PC-9 (cell line): Measurements from ENCODE around the gene RGS11. TPM values are rescaled to one million over a fixed set of nuclear protein-coding genes. Genes with fewer than 3 reads are reported as not detected.

Experiments used
- BruUV-seq: library from RNA; stranded (reverse); fragments of 400-500 nt; replicated peaks from 2 replicates; lab custom pipeline; 2021; lab: Mats Ljungman, UMichigan
- CTCF ChIA-PET: fragments of 300-600 bp; sonication (Branson Sonifier 250); formaldehyde crosslinking; loops from one replicate; lab custom pipeline; 2022; ENCODE audit warnings: antibody characterized with exemption; lab: Charles Lee
- POLR2A ChIA-PET: fragments of 300-600 bp; sonication (Branson Sonifier 250); formaldehyde crosslinking; loops from one replicate; lab custom pipeline; 2022; ENCODE audit warnings: antibody characterized with exemption; ENCODE audit not compliant: unreplicated experiment; lab: Charles Lee
- DNase-seq, 2 experiments: peaks; one replicate each; pipeline versions ENCODE4 v3.0.0 to v3.0.0-alpha.2; 2015 to 2022; ENCODE audit warnings: mixed read lengths in 1 of 2
- H2AFZ ChIP-seq: fragments of 200-600 bp; sonication (generic); 2 replicates; pipeline ENCODE4 v1.8.1; 2017; ENCODE audit warnings: antibody characterized with exemption
- H3F3A ChIP-seq: fragments of 200-600 bp; sonication (generic); 2 replicates; pipeline ENCODE4 v1.8.1; 2017; ENCODE audit warnings: antibody characterized with exemption, mild to moderate bottlenecking, low read depth; ENCODE audit not compliant: insufficient read depth
- H3K27ac ChIP-seq: fragments of 200-600 bp; sonication (generic); 2 replicates; pipeline ENCODE4 v1.6.1; 2016; ENCODE audit warnings: mixed run types
- H3K27me3 ChIP-seq: fragments of 200-600 bp; sonication (generic); 2 replicates; pipeline ENCODE4 v1.6.1; 2016; ENCODE audit warnings: low read depth, mixed run types; ENCODE audit not compliant: insufficient read depth
- H3K36me3 ChIP-seq: fragments of 200-600 bp; sonication (generic); 2 replicates; pipeline ENCODE4 v1.6.1; 2016; ENCODE audit warnings: low read depth, mixed run types
- H3K4me1 ChIP-seq: fragments of 200-600 bp; sonication (generic); replicated peaks from 2 replicates; pipeline ENCODE4 v1.6.1; 2016; ENCODE audit warnings: mixed run types; ENCODE audit not compliant: insufficient read depth
- H3K4me2 ChIP-seq: fragments of 200-600 bp; sonication (generic); 2 replicates; pipeline ENCODE4 v1.6.1; 2017; ENCODE audit warnings: mixed run types
- H3K4me3 ChIP-seq: fragments of 200-600 bp; sonication (generic); 2 replicates; pipeline ENCODE4 v1.6.1; 2016; ENCODE audit warnings: mixed run types
- H3K79me2 ChIP-seq: fragments of 200-600 bp; sonication (generic); 2 replicates; pipeline ENCODE4 v1.6.1; 2017; ENCODE audit warnings: low read depth, mixed run types
- H3K9me2 ChIP-seq: fragments of 200-600 bp; sonication (generic); 2 replicates; pipeline ENCODE4 v1.8.1; 2017; ENCODE audit warnings: mild to moderate bottlenecking; ENCODE audit not compliant: insufficient read depth
- H3K9me3 ChIP-seq: fragments of 200-600 bp; sonication (generic); 2 replicates; pipeline ENCODE4 v1.8.1; 2016; ENCODE audit warnings: low read depth; ENCODE audit not compliant: insufficient read depth
- H4K20me1 ChIP-seq: fragments of 200-600 bp; sonication (generic); 2 replicates; pipeline ENCODE4 v1.8.1; 2017; ENCODE audit not compliant: insufficient read depth
- EZH2 ChIP-seq: fragments of 200-600 bp; sonication (generic); IDR thresholded peaks from 2 replicates; pipeline ENCODE4 v1.8.0; 2017; ENCODE audit warnings: antibody characterized with exemption, low read depth
- intact Hi-C: fragments of 100-400 bp; cut with micrococcal nuclease; formaldehyde crosslinking; loops from one replicate; pipeline ENCODE4 v1.10.0; 2022; ENCODE audit not compliant: unreplicated experiment
- total RNA-seq: library from RNA; stranded (reverse); gene quantifications from 2 replicates; pipeline ENCODE4 v1.2.3, GENCODE V29; 2021
- TF ChIP-seq, protein P1 (sequence below): fragments of 200-600 bp; sonication (generic); conservative IDR thresholded peaks from 2 replicates; pipeline ENCODE4 v1.6.1; 2017; ENCODE audit warnings: mixed run types, antibody characterized with exemption, mild to moderate bottlenecking, moderate library complexity

Gene RGS11
- total RNA-seq, 1 experiment from 2014 or later, result not detected

GRCh38 chr16:296276-296675, 20.5 kb upstream of the RGS11 start:
- intact Hi-C loops, result no loop called here
- ChIA-PET CTCF (interaction anchor here (0.6 kb wide), 1 partner anchor 204 kb away, joined by 6 read pairs; no protein-coding TSS in a partner anchor), POLR2A (no interaction called here)
- H3K36me3 ChIP-seq, result no peaks in the 10 kb centered on the region
- no peaks in the 10 kb centered on the region for H3K27me3 ChIP-seq
- no peaks in the 10 kb centered on the region for H3K9me2 ChIP-seq
- no peak overlapping the region for H3K4me2 ChIP-seq
- no peak overlapping the region for H3K27ac ChIP-seq
- no peaks in the 10 kb centered on the region for H3K9me3 ChIP-seq
- no peaks in the 10 kb centered on the region for H3F3A ChIP-seq
- H3K79me2 ChIP-seq, result no peaks in the 10 kb centered on the region
- no peaks in the 10 kb centered on the region; the same call in 1 of the 2 replicates for H4K20me1 ChIP-seq
- DNase-seq, result no peak
- H2AFZ ChIP-seq, result no peak overlapping the region
- TF ChIP-seq, protein P1, sequence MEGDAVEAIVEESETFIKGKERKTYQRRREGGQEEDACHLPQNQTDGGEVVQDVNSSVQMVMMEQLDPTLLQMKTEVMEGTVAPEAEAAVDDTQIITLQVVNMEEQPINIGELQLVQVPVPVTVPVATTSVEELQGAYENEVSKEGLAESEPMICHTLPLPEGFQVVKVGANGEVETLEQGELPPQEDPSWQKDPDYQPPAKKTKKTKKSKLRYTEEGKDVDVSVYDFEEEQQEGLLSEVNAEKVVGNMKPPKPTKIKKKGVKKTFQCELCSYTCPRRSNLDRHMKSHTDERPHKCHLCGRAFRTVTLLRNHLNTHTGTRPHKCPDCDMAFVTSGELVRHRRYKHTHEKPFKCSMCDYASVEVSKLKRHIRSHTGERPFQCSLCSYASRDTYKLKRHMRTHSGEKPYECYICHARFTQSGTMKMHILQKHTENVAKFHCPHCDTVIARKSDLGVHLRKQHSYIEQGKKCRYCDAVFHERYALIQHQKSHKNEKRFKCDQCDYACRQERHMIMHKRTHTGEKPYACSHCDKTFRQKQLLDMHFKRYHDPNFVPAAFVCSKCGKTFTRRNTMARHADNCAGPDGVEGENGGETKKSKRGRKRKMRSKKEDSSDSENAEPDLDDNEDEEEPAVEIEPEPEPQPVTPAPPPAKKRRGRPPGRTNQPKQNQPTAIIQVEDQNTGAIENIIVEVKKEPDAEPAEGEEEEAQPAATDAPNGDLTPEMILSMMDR, result no peak
- TF ChIP-seq EZH2, result no peak
- no TSS peak for BruUV-seq
- no peaks in the 10 kb centered on the region for H3K4me1 ChIP-seq
- no peak overlapping the region for H3K4me3 ChIP-seq

- no peak for DNase-seq
- no peaks in the 10 kb centered on the region; the same call in 1 of the 2 replicates for H4K20me1 ChIP-seq
- BruUV-seq, result no TSS peak
- no peaks in the 10 kb centered on the region for H3K9me2 ChIP-seq
- no peaks in the 10 kb centered on the region for H3K36me3 ChIP-seq
- H3K4me2 ChIP-seq, result no peak overlapping the region
- ChIA-PET CTCF (no interaction called here), POLR2A (no interaction called here)
- H3F3A ChIP-seq, result no peaks in the 10 kb centered on the region
- TF ChIP-seq, protein P1, result no peak
- no peak for TF ChIP-seq EZH2
- no peaks in the 10 kb centered on the region for H3K79me2 ChIP-seq
- intact Hi-C loops, result no loop called here
- H3K27ac ChIP-seq, result no peak overlapping the region
- H3K9me3 ChIP-seq, result no peaks in the 10 kb centered on the region
- H3K4me1 ChIP-seq, result no peaks in the 10 kb centered on the region
- no peak overlapping the region for H2AFZ ChIP-seq
- H3K27me3 ChIP-seq, result no peaks in the 10 kb centered on the region
- H3K4me3 ChIP-seq, result no peak overlapping the region
These were observed 17.5 kb upstream of the RGS11 start for GRCh38 chr16:293043-293775.

- TF ChIP-seq EZH2, result no peak
- TF ChIP-seq, protein P1, result no peak
These were observed 15.8 kb upstream of the RGS11 start for GRCh38 chr16:291539-291938.

More at GRCh38 chr16:291539-291938, 15.8 kb upstream of the RGS11 start:
- no peak overlapping the region for H3K4me3 ChIP-seq
- CTCF ChIA-PET, result no interaction called here
- BruUV-seq, result no TSS peak
- POLR2A ChIA-PET, result no interaction called here
- H3K4me1 ChIP-seq, result no peaks in the 10 kb centered on the region
- no peaks in the 10 kb centered on the region for H3K9me3 ChIP-seq
- no peaks in the 10 kb centered on the region for H3K79me2 ChIP-seq
- H3K9me2 ChIP-seq, result no peaks in the 10 kb centered on the region
- no peak overlapping the region for H3K27ac ChIP-seq
- H3K36me3 ChIP-seq, result no peaks in the 10 kb centered on the region
- H3K4me2 ChIP-seq, result no peak overlapping the region
- H2AFZ ChIP-seq, result no peak overlapping the region
- peaks cover 2% of the 10 kb centered on the region; the same call in 1 of the 2 replicates for H3F3A ChIP-seq
- intact Hi-C loops, result no loop called here
- DNase-seq, result no peak
- no peaks in the 10 kb centered on the region for H3K27me3 ChIP-seq
- H4K20me1 ChIP-seq, result no peaks in the 10 kb centered on the region; the same call in 1 of the 2 replicates
